Measurements from ENCODE around the gene FOXD3. TPM values are rescaled to one million over a fixed set of nuclear protein-coding genes. Genes with fewer than 3 reads are reported as not detected.

FOXD3 gene
- total RNA-seq, 2 experiments from 2014 or later = not detected

- ATAC-seq = no peak
- H3K27me3 Mint-ChIP-seq = peaks cover 34% of the 10 kb centered on the region
- no peak overlapping the region for H3K4me3 Mint-ChIP-seq
- H3K36me3 Mint-ChIP-seq (ENCODE audit: low read depth) = no peaks in the 10 kb centered on the region
- intact Hi-C loops (cut with micrococcal nuclease) = no loop called here
- no peaks in the 10 kb centered on the region for H3K4me1 Mint-ChIP-seq (ENCODE audit: low read depth)
- POLR2A ChIA-PET = no interaction called here
- no peak overlapping the region for H3K27ac Mint-ChIP-seq
- DNase-seq = no peak
- CTCF ChIA-PET = interaction anchor here (1.0 kb wide), 1 partner anchor 15 kb away, joined by 3 read pairs; no protein-coding TSS in a partner anchor
- no peak for TF ChIP-seq CTCF (IDR thresholded peaks at IDR 0.05)
- H3K9me3 Mint-ChIP-seq = no peaks in the 10 kb centered on the region
These were observed 17.3 kb upstream of the FOXD3 start for GRCh38 chr1:63305043-63305442.

GRCh38 chr1:63307196-63307794, 15.1 kb upstream of the FOXD3 start:
- Mint-ChIP-seq H3K36me3 (ENCODE audit: low read depth) (no peaks in the 10 kb centered on the region), H3K4me3 (no peak overlapping the region), H3K4me1 (ENCODE audit: low read depth) (no peaks in the 10 kb centered on the region), H3K27me3 (peaks cover 36% of the 10 kb centered on the region), H3K27ac (no peak overlapping the region), H3K9me3 (no peaks in the 10 kb centered on the region)
- DNase-seq = no peak
- intact Hi-C loops (cut with micrococcal nuclease) = no loop called here
- ChIA-PET POLR2A (no interaction called here), CTCF (no interaction called here)
- no peak for TF ChIP-seq CTCF (IDR thresholded peaks at IDR 0.05)
- ATAC-seq = no peak

GRCh38 chr1:63316598-63316983, 5.8 kb upstream of the FOXD3 start:
- CTCF ChIA-PET = interaction anchor here (1.4 to 6.3 kb wide), 4 partner anchors 11 to 125 kb away, joined by 3 to 39 read pairs (median 16); no protein-coding TSS in a partner anchor
- Mint-ChIP-seq H3K9me3 (peaks cover 4% of the 10 kb centered on the region), H3K27ac (no peak overlapping the region), H3K4me3 (no peak overlapping the region), H3K4me1 (ENCODE audit: low read depth) (peaks cover 26% of the 10 kb centered on the region), H3K36me3 (ENCODE audit: low read depth) (peaks cover 12% of the 10 kb centered on the region), H3K27me3 (peaks cover 64% of the 10 kb centered on the region)
- ATAC-seq (no peak), DNase-seq (no peak)
- TF ChIP-seq CTCF (IDR thresholded peaks at IDR 0.05) = no peak
- POLR2A ChIA-PET = no interaction called here
- intact Hi-C loops (cut with micrococcal nuclease) = no loop called here

GRCh38 chr1:63316984-63317816, 5.2 kb upstream of the FOXD3 start:
- H3K36me3 Mint-ChIP-seq (ENCODE audit: low read depth) = peaks cover 15% of the 10 kb centered on the region
- intact Hi-C loops (cut with micrococcal nuclease) = no loop called here
- H3K9me3 Mint-ChIP-seq = peaks cover 4% of the 10 kb centered on the region
- CTCF ChIA-PET = interaction anchor here (1.4 to 6.3 kb wide), 4 partner anchors 10 to 125 kb away, joined by 3 to 39 read pairs (median 16); no protein-coding TSS in a partner anchor
- peak overlapping the region; percentile 60 for H3K4me3 Mint-ChIP-seq
- no peak overlapping the region for H3K27ac Mint-ChIP-seq
- DNase-seq (peak; percentile 76), ATAC-seq (peak; percentile 86)
- peaks cover 68% of the 10 kb centered on the region for H3K27me3 Mint-ChIP-seq
- peak; percentile 50 for TF ChIP-seq CTCF (IDR thresholded peaks at IDR 0.05)
- peaks cover 30% of the 10 kb centered on the region for H3K4me1 Mint-ChIP-seq (ENCODE audit: low read depth)
- POLR2A ChIA-PET = interaction anchor here (1.8 kb wide), 1 partner anchor 13 kb away, joined by 5 read pairs; no protein-coding TSS in a partner anchor

- ChIA-PET POLR2A (interaction anchor here (1.8 kb wide), 1 partner anchor 12 kb away, joined by 5 read pairs; no protein-coding TSS in a partner anchor), CTCF (interaction anchor here (1.6 to 6.3 kb wide), 3 partner anchors 9 to 18 kb away, joined by 3 to 39 read pairs (median 28); no protein-coding TSS in a partner anchor)
- H3K9me3 Mint-ChIP-seq = peaks cover 4% of the 10 kb centered on the region
- peaks cover 15% of the 10 kb centered on the region for H3K36me3 Mint-ChIP-seq (ENCODE audit: low read depth)
- H3K27me3 Mint-ChIP-seq = peaks cover 68% of the 10 kb centered on the region
- no peak for TF ChIP-seq CTCF (IDR thresholded peaks at IDR 0.05)
- peaks cover 30% of the 10 kb centered on the region for H3K4me1 Mint-ChIP-seq (ENCODE audit: low read depth)
- H3K27ac Mint-ChIP-seq = no peak overlapping the region
- intact Hi-C loops (cut with micrococcal nuclease) = no loop called here
- DNase-seq (no peak), ATAC-seq (no peak)
- peak overlapping the region; percentile 60 for H3K4me3 Mint-ChIP-seq
These were observed 4.6 kb upstream of the FOXD3 start for GRCh38 chr1:63317817-63318152.

All from activated CD8-positive, alpha-beta T cell treated with anti-CD3 and anti-CD28 coated beads for 36 hours (primary cell).